ENCODE results near the gene DNAJB2. TPM values are rescaled to one million over a fixed set of nuclear protein-coding genes. Genes with fewer than 3 reads are reported as not detected.

DNAJB2 gene
- 16.3 and 37.3 TPM in 2 replicates for polyA plus RNA-seq

GRCh38 chr2:219279151-219279915 lies at the start of gene DNAJB2:
Gene DNAJB2 (plus strand): TSS chr2:219279366. CDS start chr2:219279834, 468 bp downstream.

GRCh38 chr2:219245148-219245898 lies 33.8 kb upstream of the DNAJB2 start, which contains the start of the genes GLB1L and STK16:
Gene GLB1L (minus strand): TSS chr2:219245444. CDS start chr2:219243573, 1,871 bp downstream.
Gene STK16 (plus strand): TSS chr2:219245479. CDS start chr2:219246000, 521 bp downstream.

GRCh38 chr2:219252900-219253752 lies 26.0 kb upstream of the DNAJB2 start, which contains the start of gene TUBA4B:
Gene TUBA4B (plus strand): TSS chr2:219253243. CDS start chr2:219253408, 165 bp downstream.

GRCh38 chr2:219253753-219254589 lies 25.2 kb upstream of the DNAJB2 start, which contains the start of gene TUBA4A:
Gene TUBA4A (minus strand): TSS chr2:219253918. CDS start chr2:219253858, 60 bp downstream.

GRCh38 chr2:219309278-219309677 lies 30.1 kb downstream of the DNAJB2 start, which contains the start of gene PTPRN:
Gene PTPRN (minus strand): TSS chr2:219309401. CDS start chr2:219309332, 69 bp downstream.

GRCh38 chr2:219332542-219332941 lies 53.4 kb downstream of the DNAJB2 start, which contains the start of gene RESP18:
Gene RESP18 (minus strand): TSS chr2:219332744.

Other genes with a start within 250 kb of the DNAJB2 start
- gene CFAP65, start 237.8 kb upstream of the DNAJB2 start, polyA plus RNA-seq = 2.5 TPM in 1 of 2 replicates, not detected in the other
- gene IHH, start 218.4 kb upstream of the DNAJB2 start, polyA plus RNA-seq = not detected in 2 replicates
- 7.2 and 8.3 TPM in 2 replicates for gene NHEJ1, start 118.6 kb upstream of the DNAJB2 start, polyA plus RNA-seq
- not detected in 2 replicates for gene SLC23A3, start 109.3 kb upstream of the DNAJB2 start, polyA plus RNA-seq
- gene CNPPD1, start 102.4 kb upstream of the DNAJB2 start, polyA plus RNA-seq = 4.6 and 9.5 TPM in 2 replicates
- 43.3 and 81.2 TPM in 2 replicates for gene RETREG2, start 101.1 kb upstream of the DNAJB2 start, polyA plus RNA-seq
- 6.2 and 7.7 TPM in 2 replicates for gene ZFAND2B, start 72.6 kb upstream of the DNAJB2 start, polyA plus RNA-seq
- 23.5 and 25.0 TPM in 2 replicates for gene ABCB6, start 60.4 kb upstream of the DNAJB2 start, polyA plus RNA-seq
- 24.5 and 24.6 TPM in 2 replicates for gene ATG9A, start 49.7 kb upstream of the DNAJB2 start, polyA plus RNA-seq
- gene ANKZF1, start 49.6 kb upstream of the DNAJB2 start, polyA plus RNA-seq = 11.0 and 12.0 TPM in 2 replicates
- 0.46 and 3.0 TPM in 2 replicates for gene GLB1L, start 33.9 kb upstream of the DNAJB2 start, polyA plus RNA-seq
- gene STK16, start 33.9 kb upstream of the DNAJB2 start, polyA plus RNA-seq = 2.6 and 9.3 TPM in 2 replicates
- not detected in 2 replicates for gene TUBA4B, start 26.1 kb upstream of the DNAJB2 start, polyA plus RNA-seq
- 297 and 356 TPM in 2 replicates for gene TUBA4A, start 25.4 kb upstream of the DNAJB2 start, polyA plus RNA-seq
- 89.5 and 103 TPM in 2 replicates for gene PTPRN, start 30.0 kb downstream of the DNAJB2 start, polyA plus RNA-seq
- 6.5 TPM in 1 of 2 replicates, not detected in the other for gene RESP18, start 53.4 kb downstream of the DNAJB2 start, polyA plus RNA-seq
- gene DNPEP, start 108.5 kb downstream of the DNAJB2 start, polyA plus RNA-seq = 14.2 and 14.7 TPM in 2 replicates
- gene DES, start 139.0 kb downstream of the DNAJB2 start, polyA plus RNA-seq = not detected in 2 replicates
- gene SPEG, start 155.5 kb downstream of the DNAJB2 start, polyA plus RNA-seq = 1.5 and 3.0 TPM in 2 replicates
- gene GMPPA, start 219.5 kb downstream of the DNAJB2 start, polyA plus RNA-seq = 2.8 and 5.3 TPM in 2 replicates
- not detected in 2 replicates for gene ASIC4, start 235.1 kb downstream of the DNAJB2 start, polyA plus RNA-seq